DND-41 (cell line): Measurements from ENCODE around the gene AKR1B15.

Experiments
- ATAC-seq: fragments of 200-7000 bp; cut with Tn5 transposase; 3 replicates; pipeline ENCODE4 v1.9.1; 2021; ENCODE audit warnings: low read depth; ENCODE audit not compliant: insufficient read depth
- DNase-seq: peaks from one replicate; pipeline ENCODE4 v3.0.0-alpha.2; 2020
- H2AFZ ChIP-seq: 2 replicates; pipeline ENCODE4 v1.6.0; 2012; ENCODE audit warnings: low read depth, low read length
- H3K27ac ChIP-seq: 2 replicates; pipeline ENCODE4 v1.5.1; 2012; ENCODE audit warnings: low read length, inconsistent platforms
- H3K27me3 ChIP-seq: fragments of 200-600 bp; sonication (generic); 2 replicates; pipeline ENCODE4 v1.6.0; 2012; ENCODE audit warnings: low read length, mild to moderate bottlenecking, inconsistent platforms; ENCODE audit not compliant: insufficient read depth, poor library complexity
- H3K36me3 ChIP-seq: 2 replicates; pipeline ENCODE4 v1.5.1; 2012; ENCODE audit warnings: low read length, inconsistent platforms; ENCODE audit not compliant: insufficient read depth
- H3K4me1 ChIP-seq: 2 replicates; pipeline ENCODE4 v1.5.1; 2012; ENCODE audit warnings: mild to moderate bottlenecking, low read length; ENCODE audit not compliant: insufficient read depth
- H3K4me2 ChIP-seq: 2 replicates; pipeline ENCODE4 v1.6.0; 2012; ENCODE audit warnings: mild to moderate bottlenecking, moderate library complexity, low read length, inconsistent platforms; ENCODE audit not compliant: insufficient read depth
- H3K4me3 ChIP-seq, 2 experiments: fragments of 200-600 bp in 1 of 2; shearing (Covaris generic) in 1 of 2; 2 replicates each; pipeline ENCODE4 v1.5.1; 2012 to 2016; ENCODE audit warnings: inconsistent platforms in 2 of 2, low read length in 2 of 2, mild to moderate bottlenecking in 2 of 2, low read depth in 1 of 2, moderate library complexity in 1 of 2
- H3K79me2 ChIP-seq: 2 replicates; pipeline ENCODE4 v1.6.0; 2012; ENCODE audit warnings: low read length, inconsistent platforms; ENCODE audit not compliant: insufficient read depth
- H3K9ac ChIP-seq: 2 replicates; pipeline ENCODE4 v1.6.0; 2012; ENCODE audit warnings: low read depth, mild to moderate bottlenecking, inconsistent platforms, low read length, moderate library complexity
- H3K9me3 ChIP-seq: 2 replicates; pipeline ENCODE4 v1.5.1; 2012; ENCODE audit warnings: low read length, moderate library complexity, mild to moderate bottlenecking, inconsistent platforms; ENCODE audit not compliant: insufficient read depth, severe bottlenecking
- H4K20me1 ChIP-seq: 2 replicates; pipeline ENCODE4 v1.6.0; 2012; ENCODE audit warnings: low read length; ENCODE audit not compliant: insufficient read depth
- CTCF ChIP-seq: IDR thresholded peaks from 2 replicates; pipeline ENCODE4 v1.5.1; 2012; ENCODE audit warnings: borderline replicate concordance, low read length, moderate library complexity, mild to moderate bottlenecking; ENCODE audit not compliant: poor library complexity, severe bottlenecking; ENCODE audit errors: extremely low read depth
- EZH2 ChIP-seq: IDR thresholded peaks from 3 replicates; pipeline ENCODE4 v1.6.1; 2012; ENCODE audit warnings: borderline replicate concordance, low read depth, mild to moderate bottlenecking, moderate library complexity, low read length, inconsistent platforms; ENCODE audit not compliant: severe bottlenecking

The AKR1B15 gene

GRCh38 chr7:134593530-134594392, 44.9 kb downstream of the AKR1B15 start:
- no peak overlapping the region for H3K4me2 ChIP-seq
- H3K4me1 ChIP-seq: no peaks in the 10 kb centered on the region
- H3K79me2 ChIP-seq: no peaks in the 10 kb centered on the region
- no peak overlapping the region for H3K27ac ChIP-seq
- DNase-seq (no peak), ATAC-seq (no peak)
- H4K20me1 ChIP-seq: no peaks in the 10 kb centered on the region
- no peak overlapping the region for H3K4me3 ChIP-seq
- no peak overlapping the region for H2AFZ ChIP-seq
- no peaks in the 10 kb centered on the region for H3K36me3 ChIP-seq
- no peak overlapping the region for H3K9ac ChIP-seq
- TF ChIP-seq CTCF (no peak), EZH2 (no peak)
- H3K9me3 ChIP-seq: peaks cover 3% of the 10 kb centered on the region
- H3K27me3 ChIP-seq: no peaks in the 10 kb centered on the region

- DNase-seq (no peak), ATAC-seq (no peak)
- Histone ChIP-seq H3K79me2 (no peaks in the 10 kb centered on the region), H3K36me3 (no peaks in the 10 kb centered on the region), H3K4me2 (no peak overlapping the region), H3K9me3 (peaks cover 3% of the 10 kb centered on the region), H3K27ac (no peak overlapping the region), H3K4me1 (no peaks in the 10 kb centered on the region), H4K20me1 (no peaks in the 10 kb centered on the region), H3K9ac (no peak overlapping the region), H3K4me3 (no peak overlapping the region), H3K27me3 (no peaks in the 10 kb centered on the region), H2AFZ (no peak overlapping the region)
- no peak for TF ChIP-seq CTCF
- TF ChIP-seq EZH2: no peak
Observed at GRCh38 chr7:134594877-134595276, 46.0 kb downstream of the AKR1B15 start.

- Histone ChIP-seq H3K9me3 (no peaks in the 10 kb centered on the region), H2AFZ (no peak overlapping the region), H3K27me3 (no peaks in the 10 kb centered on the region), H3K9ac (no peak overlapping the region), H4K20me1 (no peaks in the 10 kb centered on the region), H3K4me3 (no peak overlapping the region), H3K79me2 (no peaks in the 10 kb centered on the region), H3K27ac (no peak overlapping the region), H3K4me1 (peaks cover 15% of the 10 kb centered on the region), H3K36me3 (no peaks in the 10 kb centered on the region), H3K4me2 (no peak overlapping the region)
- TF ChIP-seq CTCF: no peak
- TF ChIP-seq EZH2: no peak
- DNase-seq (no peak), ATAC-seq (no peak)
Observed at GRCh38 chr7:134599371-134599770, 50.5 kb downstream of the AKR1B15 start.
